T-helper 22 cell (primary cell): ENCODE measurements around the gene ANKUB1.
A peak's percentile ranks its signal among the peaks of the same experiment; 100 is the strongest.
"Not testable (repeated sequence)": the region's sequence is repeated elsewhere in the genome, so short reads cannot be mapped to it uniquely, and the experiment has no call there.

Experiments
- DNase-seq: peaks from one replicate; pipeline ENCODE4 v3.0.0-alpha.2; 2020; ENCODE audit warnings: low read depth

The ANKUB1 gene, protein sequence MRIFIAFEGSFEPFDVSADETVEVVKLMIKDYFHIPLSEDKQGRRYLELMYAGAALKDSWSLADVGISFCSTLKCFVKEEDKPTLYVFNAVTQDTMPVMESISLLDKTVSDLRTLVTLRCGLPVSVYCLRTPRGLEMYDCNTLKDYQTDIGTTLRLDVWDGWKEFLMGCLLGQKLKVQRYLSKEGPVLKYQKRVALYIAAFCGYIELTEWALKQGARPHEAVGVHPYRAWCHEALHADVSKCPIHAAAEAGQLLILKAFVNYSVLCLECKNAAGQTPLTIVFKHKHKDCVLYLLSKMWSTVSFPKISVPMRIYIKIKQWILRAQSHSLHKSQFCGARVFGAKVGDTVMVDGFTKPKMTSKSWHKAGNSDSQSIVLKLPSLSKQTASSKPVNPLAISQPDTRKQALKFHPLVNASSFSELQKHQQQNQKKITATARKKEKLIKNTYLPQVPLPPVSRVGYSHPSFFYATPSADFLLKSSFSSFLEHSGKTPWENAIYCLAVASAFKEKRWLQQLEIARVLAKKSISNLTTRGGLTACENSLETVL

DNA sequence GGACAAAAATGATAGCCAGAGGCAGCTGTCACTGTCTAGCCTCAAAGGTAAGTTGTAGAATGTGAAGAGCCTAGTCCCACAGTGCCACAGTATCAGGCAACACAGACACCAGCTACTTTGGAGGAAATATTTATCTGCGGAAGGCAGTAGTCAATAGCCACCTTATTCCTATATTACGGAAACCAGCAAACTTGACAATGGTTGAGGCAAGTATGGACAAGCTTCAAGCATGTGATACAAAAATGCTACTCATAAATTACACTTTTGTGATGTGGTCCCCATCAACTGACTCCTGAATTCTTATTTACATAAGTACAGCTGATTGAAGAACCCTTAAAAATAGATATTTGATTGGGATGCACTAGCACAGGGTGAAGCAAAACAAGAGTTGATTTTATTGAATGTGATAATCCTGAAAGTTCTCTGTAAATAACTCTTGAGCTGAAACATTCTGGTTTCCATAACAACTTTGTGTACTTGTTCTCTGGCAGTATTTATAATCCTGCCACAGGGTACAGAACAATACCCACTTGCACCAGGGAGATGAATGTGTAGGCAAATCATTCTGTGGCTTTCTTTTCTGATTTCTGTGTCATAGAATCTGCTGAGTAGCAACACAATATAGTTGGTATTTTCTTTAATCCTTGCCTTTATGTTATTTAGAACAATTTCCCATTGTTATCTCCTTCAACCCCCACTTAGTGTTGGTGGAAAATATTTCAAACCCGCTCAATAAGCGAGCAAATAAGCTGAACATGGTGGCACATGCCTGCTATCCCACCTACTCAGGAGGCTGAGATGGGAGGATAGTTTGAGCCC, at the start of gene ANKUB1:
Gene ANKUB1 (minus strand): TSS at position 103 of the 819 bp plus-strand sequence. CDS start 188 bp downstream, outside the sequence.
- no peak for DNase-seq

DNA sequence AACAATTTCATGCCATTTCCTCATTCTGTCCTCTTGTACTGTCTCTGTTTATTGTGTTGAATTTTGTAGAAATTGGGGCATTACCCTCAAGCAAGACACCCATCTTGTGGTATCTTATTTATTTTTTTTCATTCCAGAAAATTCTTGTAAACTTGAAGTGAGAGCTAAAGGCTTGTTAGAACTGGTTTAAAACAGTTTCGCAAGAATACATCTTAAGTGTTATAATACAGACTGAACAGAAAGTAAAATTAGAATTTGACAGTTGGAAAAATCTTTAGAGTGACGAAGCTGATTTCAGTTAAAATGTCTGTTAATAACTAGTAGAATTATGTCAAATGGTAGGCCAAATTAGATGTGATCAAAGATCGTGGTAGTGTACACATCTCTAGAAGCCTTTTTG, 47.5 kb upstream of the ANKUB1 start:
- no peak for DNase-seq

DNA sequence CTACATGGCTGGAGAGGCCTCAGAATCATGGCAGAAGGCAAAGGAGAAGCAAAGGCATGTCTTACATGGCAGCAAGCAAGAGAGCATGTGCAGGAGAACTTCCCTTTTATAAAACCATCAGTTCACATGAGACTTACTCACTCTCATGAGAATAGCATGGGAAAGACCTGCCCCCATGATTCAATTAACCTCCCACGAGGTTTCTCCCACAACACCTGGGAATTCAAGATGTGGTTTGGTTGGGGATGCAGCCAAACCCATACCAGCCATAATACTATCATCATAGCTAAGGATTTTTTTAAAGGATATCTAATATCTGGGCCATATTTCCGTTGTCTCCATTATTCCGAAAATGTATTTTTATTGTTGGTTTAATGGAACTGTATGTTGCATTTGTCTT, 47.1 kb upstream of the ANKUB1 start:
- not testable (repeated sequence) for DNase-seq

- not testable (repeated sequence) for DNase-seq
Observed at GRCh38 chr3:149838491-149838890, 46.1 kb upstream of the ANKUB1 start.

DNA sequence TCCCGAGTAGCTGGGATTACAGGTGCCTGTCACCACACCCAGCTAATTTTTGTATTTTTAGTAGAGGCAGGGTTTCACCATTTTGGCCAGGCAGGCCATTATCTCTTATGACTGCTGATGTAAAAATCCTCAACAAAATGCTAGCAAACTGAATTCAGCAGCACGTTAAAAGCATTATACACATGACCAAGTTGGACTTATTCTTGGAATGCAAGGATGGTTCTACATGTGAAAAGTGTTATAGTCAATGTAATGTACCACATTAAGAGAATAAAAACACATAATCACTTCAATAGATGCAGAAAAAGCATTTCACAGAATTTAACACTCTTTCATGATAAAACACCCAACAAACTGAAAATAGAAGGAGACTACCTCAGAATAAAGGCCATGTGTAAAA, 40.9 kb upstream of the ANKUB1 start:
- DNase-seq = no peak

- DNase-seq = no peak
Observed at GRCh38 chr3:149832086-149832485, 39.7 kb upstream of the ANKUB1 start.

- no peak for DNase-seq
Observed at GRCh38 chr3:149831321-149831720, 39.0 kb upstream of the ANKUB1 start.

GRCh38 chr3:149830902-149831301, 38.5 kb upstream of the ANKUB1 start:
- no peak for DNase-seq

DNA sequence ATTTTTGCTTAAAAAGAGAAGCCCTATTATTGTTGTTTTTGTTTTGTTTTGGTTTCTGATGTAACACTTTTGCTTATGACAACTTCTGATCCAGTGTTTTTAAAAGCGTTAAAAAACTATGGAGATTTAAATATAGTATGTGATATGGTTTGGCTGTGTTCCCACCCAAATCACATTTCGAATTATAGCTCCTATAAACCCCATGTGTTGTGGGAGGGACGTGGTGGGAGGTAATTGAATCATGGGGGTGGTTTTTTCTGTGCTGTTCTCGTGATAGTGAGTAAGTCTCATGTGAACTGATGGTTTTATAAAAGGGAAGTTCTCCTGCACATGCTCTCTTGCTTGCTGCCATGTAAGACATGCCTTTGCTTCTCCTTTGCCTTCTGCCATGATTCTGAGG, 37.3 kb upstream of the ANKUB1 start:
- DNase-seq = not testable (repeated sequence)

DNA sequence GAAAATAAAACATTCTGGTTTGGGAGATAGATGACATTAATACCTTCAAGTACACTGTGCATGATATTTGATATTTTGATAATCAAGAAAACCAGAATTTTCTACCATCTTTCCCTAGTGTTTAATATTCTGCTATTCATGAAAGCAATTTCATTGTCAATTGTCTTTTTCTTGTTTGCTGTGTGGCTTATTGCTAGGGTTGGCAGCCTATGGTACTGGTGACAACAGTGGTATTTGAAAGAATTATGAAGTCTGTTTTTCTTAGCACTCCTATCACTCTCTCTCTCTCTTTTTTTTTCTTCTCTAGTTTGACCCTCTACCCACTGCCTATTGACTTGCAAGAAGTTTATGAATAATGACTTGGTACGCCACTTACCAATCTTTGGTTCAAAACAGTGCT, 36.0 kb upstream of the ANKUB1 start:
- DNase-seq = no peak

DNA sequence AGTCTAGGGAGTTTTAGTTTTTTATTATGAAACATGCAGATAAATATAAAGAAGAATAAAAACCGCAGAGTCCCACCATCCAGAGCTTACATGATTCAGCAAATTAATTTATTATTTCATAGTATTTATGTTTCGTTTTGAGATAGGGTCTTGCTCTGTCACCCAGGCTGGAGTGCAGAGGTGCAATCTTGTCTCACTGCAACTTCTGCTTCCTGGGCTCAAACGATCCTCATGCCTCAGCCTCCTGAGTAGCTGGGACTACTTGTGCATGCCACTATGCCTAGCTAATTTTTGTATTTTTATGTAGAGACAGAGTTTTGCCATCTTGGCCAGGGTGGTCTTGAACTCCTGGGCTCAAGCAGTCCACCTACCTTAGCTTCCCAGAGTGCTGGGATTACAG, 34.3 kb upstream of the ANKUB1 start:
- DNase-seq = no peak

- DNase-seq = no peak
Observed at GRCh38 chr3:149820183-149820582, 27.8 kb upstream of the ANKUB1 start.

DNA sequence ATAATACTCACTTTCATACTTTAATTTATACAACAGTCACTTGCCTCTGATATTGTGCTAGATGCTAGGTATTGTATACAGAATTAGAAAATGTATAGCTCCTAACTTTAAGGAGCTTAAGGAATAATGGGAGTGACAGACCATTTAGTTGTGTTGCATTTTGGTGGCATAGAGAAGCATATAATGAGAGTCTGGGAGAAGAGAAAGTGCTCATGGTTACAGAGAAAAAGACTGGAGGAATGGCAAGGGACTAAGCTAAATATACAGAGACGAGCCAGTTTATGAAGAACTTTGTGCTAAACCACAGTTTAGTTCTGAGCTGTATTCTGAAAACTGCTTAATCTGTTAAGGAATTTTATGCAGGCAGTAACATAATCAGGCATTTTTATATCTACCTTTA, 27.1 kb upstream of the ANKUB1 start:
- no peak for DNase-seq

DNA sequence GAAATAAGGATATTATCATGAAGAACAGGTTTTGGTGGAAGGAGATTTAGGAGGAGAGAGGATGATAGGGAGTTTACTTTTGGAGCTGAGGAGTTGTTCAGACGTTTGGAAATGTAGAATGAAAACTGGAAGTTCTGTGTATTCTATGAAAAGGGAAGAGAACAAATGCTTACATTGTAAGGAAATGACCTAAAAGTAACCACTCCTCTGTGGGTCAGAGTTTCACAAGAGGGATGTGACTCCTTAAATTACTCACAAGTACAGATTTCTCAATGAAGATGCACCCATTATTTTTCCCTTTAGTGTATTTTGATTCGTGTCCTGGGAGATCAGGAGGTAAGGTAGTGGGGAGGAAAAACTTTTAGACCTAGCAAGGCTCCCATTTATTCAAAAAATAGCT, 24.6 kb upstream of the ANKUB1 start:
- DNase-seq = no peak

DNA sequence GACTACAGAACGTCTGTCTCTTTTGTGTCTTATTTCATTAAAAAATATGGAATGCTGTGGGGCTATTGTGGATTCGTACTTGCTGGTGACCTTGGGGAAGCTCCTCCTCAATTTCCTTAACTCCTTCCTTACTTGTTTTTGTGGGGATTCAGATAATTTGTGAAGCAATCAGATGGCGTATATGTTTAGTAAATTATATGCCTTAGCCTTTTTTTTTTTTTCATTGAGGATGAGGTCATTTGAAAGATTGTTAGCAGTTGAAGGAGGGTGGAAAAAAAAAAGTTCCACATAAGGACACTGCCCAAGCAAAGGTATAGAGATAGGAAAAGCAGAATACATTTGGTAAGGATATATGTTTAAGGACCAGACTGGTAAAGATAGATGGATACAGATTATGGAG, 24.0 kb upstream of the ANKUB1 start:
- DNase-seq = no peak

- no peak for DNase-seq
Observed at GRCh38 chr3:149815728-149816127, 23.4 kb upstream of the ANKUB1 start.

DNA sequence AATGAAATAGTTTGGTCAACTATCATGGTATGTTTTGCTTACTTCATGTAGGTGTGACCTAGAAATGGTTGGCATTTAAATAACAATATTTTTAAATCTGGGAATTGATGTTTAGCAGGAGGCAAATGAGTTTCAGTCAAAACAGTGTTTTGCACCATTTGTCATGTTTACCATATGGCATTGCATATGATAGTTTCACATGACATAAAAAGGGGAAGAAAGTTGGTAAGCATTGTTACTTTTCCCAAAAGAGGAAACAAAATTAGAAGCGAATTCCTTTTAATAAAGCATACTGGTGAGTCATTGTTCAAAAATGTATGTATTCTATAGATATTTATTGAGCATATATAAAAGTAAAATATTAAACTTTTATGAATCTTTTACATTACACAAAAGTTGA, 23.0 kb upstream of the ANKUB1 start:
- no peak for DNase-seq

- DNase-seq = no peak
Observed at GRCh38 chr3:149813367-149814281, 21.3 kb upstream of the ANKUB1 start.

- DNase-seq = peak; percentile 87
Observed at GRCh38 chr3:149812606-149813366, 20.4 kb upstream of the ANKUB1 start, which contains the start of gene RNF13. RNF13 (plus strand) TSS chr3:149813215; CDS start chr3:149846027, 32,812 bp downstream.

GRCh38 chr3:149812165-149812605, 19.8 kb upstream of the ANKUB1 start:
- no peak for DNase-seq

- DNase-seq = no peak
Observed at GRCh38 chr3:149810846-149811245, 18.5 kb upstream of the ANKUB1 start.
